CD4-positive, alpha-beta T cell (primary cell): Measurements from ENCODE around the gene STOX2. TPM values are rescaled to one million over a fixed set of nuclear protein-coding genes. Genes with fewer than 3 reads are reported as not detected.

Experiments used
- ATAC-seq: fragments of 200-7000 bp; cut with Tn5 transposase; one replicate; pipeline ENCODE4 v1.10.0; 2022; ENCODE audit warnings: mild to moderate bottlenecking; ENCODE audit not compliant: poor library complexity
- CTCF ChIA-PET: fragments of 350-600 bp; sonication (Branson Sonifier 250); formaldehyde crosslinking; loops from one replicate; lab custom pipeline; 2021; ENCODE audit warnings: antibody characterized with exemption, inconsistent platforms; lab: Charles Lee
- POLR2A ChIA-PET: fragments of 350-600 bp; sonication (Branson Sonifier 250); formaldehyde crosslinking; loops from one replicate; lab custom pipeline; 2021; ENCODE audit warnings: antibody characterized with exemption, inconsistent platforms; lab: Charles Lee
- DNase-seq, 14 experiments: peaks; one replicate each; pipeline ENCODE4 v3.0.0-alpha.2; 2013 to 2020; ENCODE audit warnings: mixed read lengths in 2 of 14
- H3K27ac ChIP-seq, 2 donors: one replicate each; pipeline versions ENCODE4 v1.5.1 to v1.7.0; 2013; ENCODE audit warnings: low read length in 2 of 2, low read depth in 1 of 2, mild to moderate bottlenecking in 1 of 2
- H3K27me3 ChIP-seq, 2 experiments: 1 replicate in 1 of 2; 2 replicates in 1 of 2; pipeline versions ENCODE4 v1.6.1 to v1.7.0; 2013; ENCODE audit warnings: low read length in 2 of 2, control low read depth in 1 of 2, mild to moderate bottlenecking in 1 of 2, moderate library complexity in 1 of 2; ENCODE audit not compliant: insufficient read depth in 2 of 2, control insufficient read depth in 1 of 2
- H3K36me3 ChIP-seq: one replicate; pipeline ENCODE4 v1.6.1; 2013; ENCODE audit warnings: low read length, control low read depth; ENCODE audit not compliant: insufficient read depth
- H3K4me1 ChIP-seq: one replicate; pipeline ENCODE4 v1.6.1; 2013; ENCODE audit warnings: low read length, control low read depth; ENCODE audit not compliant: insufficient read depth
- H3K4me3 ChIP-seq: one replicate; pipeline ENCODE4 v1.5.1; 2013; ENCODE audit warnings: mild to moderate bottlenecking, low read length, moderate library complexity
- H3K9me3 ChIP-seq, 2 experiments: 1 replicate in 1 of 2; 2 replicates in 1 of 2; pipeline versions ENCODE4 v1.6.1 to v1.7.0; 2013; ENCODE audit warnings: low read length in 2 of 2, mild to moderate bottlenecking in 2 of 2, control low read depth in 1 of 2, moderate library complexity in 1 of 2; ENCODE audit not compliant: control insufficient read depth in 1 of 2, insufficient read depth in 1 of 2
- H3K27ac Mint-ChIP-seq: one replicate; pipeline ENCODE4 v1.8.0; 2020; ENCODE audit warnings: mixed read lengths
- H3K27me3 Mint-ChIP-seq: one replicate; pipeline ENCODE4 v1.8.0; 2021; ENCODE audit warnings: mixed read lengths
- H3K36me3 Mint-ChIP-seq: one replicate; pipeline ENCODE4 v1.8.0; 2021; ENCODE audit warnings: low read depth, mixed read lengths
- H3K4me1 Mint-ChIP-seq: one replicate; pipeline ENCODE4 v1.8.0; 2021; ENCODE audit warnings: low read depth, mixed read lengths
- H3K4me3 Mint-ChIP-seq: one replicate; pipeline ENCODE4 v1.8.0; 2020; ENCODE audit warnings: mild to moderate bottlenecking, mixed read lengths
- H3K9me3 Mint-ChIP-seq: one replicate; pipeline ENCODE4 v1.8.0; 2020; ENCODE audit warnings: mixed read lengths
- intact Hi-C, 2 experiments: fragments of 100-400 bp; cut with DNase I in 1 of 2; cut with micrococcal nuclease in 1 of 2; formaldehyde crosslinking; loops; one replicate each; pipeline versions ENCODE4 v1.15.1 to v1.9.0; 2023 to 2025; cut with DNase I, micrococcal nuclease
- total RNA-seq, 174 experiments: library from RNA in 2 of 174; stranded (reverse) in 2 of 174; gene quantifications; one replicate each; pipeline ENCODE4 v1.2.3 and lab custom pipeline; 2021 to 2026
- TF ChIP-seq, protein P1 (sequence below): fragments of 200-600 bp; IDR thresholded peaks from one replicate; pipeline ENCODE4 v1.8.0; 2022; ENCODE audit warnings: antibody characterized with exemption, mild to moderate bottlenecking

Gene STOX2
- total RNA-seq, 2 experiments from 2014 or later, result not detected

DNA sequence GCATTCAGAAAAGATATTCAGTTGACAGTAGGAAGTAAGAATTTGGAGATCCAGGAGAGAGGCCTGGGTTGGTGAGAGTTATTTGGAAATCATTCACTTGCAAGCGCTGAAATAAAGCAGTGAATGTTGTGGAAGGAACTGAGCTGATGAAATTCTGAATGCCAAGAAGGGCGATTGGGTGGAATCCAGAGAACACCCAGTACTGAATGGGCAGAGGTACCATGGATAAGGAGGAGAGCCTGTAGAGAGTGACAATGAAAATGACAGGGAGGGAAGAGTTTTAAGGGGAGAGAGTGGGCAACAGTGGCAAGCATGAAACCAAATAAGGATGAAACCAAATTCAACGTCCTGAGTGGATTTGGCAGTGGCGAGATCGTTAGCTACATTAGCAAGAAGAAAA is 6.7 kb upstream of the STOX2 start:
- intact Hi-C loops, result no loop called here
- peaks cover 12% of the 10 kb centered on the region for H3K9me3 Mint-ChIP-seq
- H3K4me1 Mint-ChIP-seq, result no peaks in the 10 kb centered on the region
- H3K4me3 Mint-ChIP-seq, result no peak overlapping the region
- H3K27me3 ChIP-seq, result peaks cover 0 to 11% of the 10 kb centered on the region in 2 experiments
- H3K27me3 Mint-ChIP-seq, result peaks cover 29% of the 10 kb centered on the region
- no peaks in the 10 kb centered on the region for H3K4me1 ChIP-seq
- ChIA-PET POLR2A (no interaction called here), CTCF (no interaction called here)
- no peak overlapping the region for H3K4me3 ChIP-seq
- DNase-seq, result no peak
- no peak overlapping the region for H3K27ac Mint-ChIP-seq
- H3K36me3 Mint-ChIP-seq, result no peaks in the 10 kb centered on the region
- H3K9me3 ChIP-seq, result no peaks in the 10 kb centered on the region
- H3K36me3 ChIP-seq, result no peaks in the 10 kb centered on the region
- no peak overlapping the region for H3K27ac ChIP-seq
- TF ChIP-seq, protein P1, sequence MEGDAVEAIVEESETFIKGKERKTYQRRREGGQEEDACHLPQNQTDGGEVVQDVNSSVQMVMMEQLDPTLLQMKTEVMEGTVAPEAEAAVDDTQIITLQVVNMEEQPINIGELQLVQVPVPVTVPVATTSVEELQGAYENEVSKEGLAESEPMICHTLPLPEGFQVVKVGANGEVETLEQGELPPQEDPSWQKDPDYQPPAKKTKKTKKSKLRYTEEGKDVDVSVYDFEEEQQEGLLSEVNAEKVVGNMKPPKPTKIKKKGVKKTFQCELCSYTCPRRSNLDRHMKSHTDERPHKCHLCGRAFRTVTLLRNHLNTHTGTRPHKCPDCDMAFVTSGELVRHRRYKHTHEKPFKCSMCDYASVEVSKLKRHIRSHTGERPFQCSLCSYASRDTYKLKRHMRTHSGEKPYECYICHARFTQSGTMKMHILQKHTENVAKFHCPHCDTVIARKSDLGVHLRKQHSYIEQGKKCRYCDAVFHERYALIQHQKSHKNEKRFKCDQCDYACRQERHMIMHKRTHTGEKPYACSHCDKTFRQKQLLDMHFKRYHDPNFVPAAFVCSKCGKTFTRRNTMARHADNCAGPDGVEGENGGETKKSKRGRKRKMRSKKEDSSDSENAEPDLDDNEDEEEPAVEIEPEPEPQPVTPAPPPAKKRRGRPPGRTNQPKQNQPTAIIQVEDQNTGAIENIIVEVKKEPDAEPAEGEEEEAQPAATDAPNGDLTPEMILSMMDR, result no peak
- no peak for ATAC-seq

DNA sequence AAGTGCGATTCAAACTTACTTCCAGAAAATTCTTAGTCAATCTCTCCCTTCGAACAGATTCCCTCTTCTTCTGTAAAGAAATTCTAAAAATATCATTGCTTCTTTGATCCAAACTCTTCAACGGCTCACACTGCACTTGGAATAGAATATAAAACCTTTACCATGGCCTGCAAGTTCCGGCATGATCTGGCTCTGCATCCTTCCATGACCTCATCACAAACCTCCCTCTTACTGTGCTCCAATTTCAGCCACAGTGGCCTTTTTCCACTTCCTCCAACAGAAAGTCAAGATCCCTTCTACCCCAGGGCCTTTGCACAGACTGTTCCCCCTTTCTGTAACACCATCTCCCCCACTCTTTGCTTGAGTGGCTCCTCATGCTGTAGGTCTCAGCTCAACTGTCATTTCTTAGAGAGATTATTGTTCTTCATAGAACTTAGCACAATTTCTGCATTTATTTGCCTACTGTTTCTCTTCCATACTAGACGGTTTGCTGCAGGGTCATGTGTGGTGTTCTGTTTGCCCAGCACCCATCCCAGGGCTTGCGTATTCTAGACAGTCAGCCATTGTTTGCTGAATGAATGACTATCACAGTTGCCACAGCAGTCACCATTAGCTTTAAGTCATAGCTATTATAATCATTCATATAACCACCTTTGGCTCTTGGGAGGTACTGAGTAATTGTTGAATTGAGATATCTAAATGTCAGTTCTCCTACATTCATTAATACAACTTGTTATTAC is 1.9 kb upstream of the STOX2 start:
- no peaks in the 10 kb centered on the region for H3K36me3 ChIP-seq
- H3K4me1 ChIP-seq, result peaks cover 16% of the 10 kb centered on the region
- Mint-ChIP-seq H3K36me3 (no peaks in the 10 kb centered on the region), H3K27me3 (peaks cover 43% of the 10 kb centered on the region), H3K27ac (no peak overlapping the region), H3K9me3 (peaks cover 12% of the 10 kb centered on the region), H3K4me3 (no peak overlapping the region), H3K4me1 (peaks cover 5% of the 10 kb centered on the region)
- ATAC-seq, result no peak
- TF ChIP-seq, protein P1, result no peak
- intact Hi-C loops, result no loop called here
- H3K9me3 ChIP-seq, result peaks cover 0 to 15% of the 10 kb centered on the region in 2 experiments
- H3K4me3 ChIP-seq, result no peak overlapping the region
- CTCF ChIA-PET, result no interaction called here
- POLR2A ChIA-PET, result no interaction called here
- peaks cover 17 to 45% of the 10 kb centered on the region in 2 experiments for H3K27me3 ChIP-seq
- no peak overlapping the region for H3K27ac ChIP-seq
- no peak for DNase-seq

DNA sequence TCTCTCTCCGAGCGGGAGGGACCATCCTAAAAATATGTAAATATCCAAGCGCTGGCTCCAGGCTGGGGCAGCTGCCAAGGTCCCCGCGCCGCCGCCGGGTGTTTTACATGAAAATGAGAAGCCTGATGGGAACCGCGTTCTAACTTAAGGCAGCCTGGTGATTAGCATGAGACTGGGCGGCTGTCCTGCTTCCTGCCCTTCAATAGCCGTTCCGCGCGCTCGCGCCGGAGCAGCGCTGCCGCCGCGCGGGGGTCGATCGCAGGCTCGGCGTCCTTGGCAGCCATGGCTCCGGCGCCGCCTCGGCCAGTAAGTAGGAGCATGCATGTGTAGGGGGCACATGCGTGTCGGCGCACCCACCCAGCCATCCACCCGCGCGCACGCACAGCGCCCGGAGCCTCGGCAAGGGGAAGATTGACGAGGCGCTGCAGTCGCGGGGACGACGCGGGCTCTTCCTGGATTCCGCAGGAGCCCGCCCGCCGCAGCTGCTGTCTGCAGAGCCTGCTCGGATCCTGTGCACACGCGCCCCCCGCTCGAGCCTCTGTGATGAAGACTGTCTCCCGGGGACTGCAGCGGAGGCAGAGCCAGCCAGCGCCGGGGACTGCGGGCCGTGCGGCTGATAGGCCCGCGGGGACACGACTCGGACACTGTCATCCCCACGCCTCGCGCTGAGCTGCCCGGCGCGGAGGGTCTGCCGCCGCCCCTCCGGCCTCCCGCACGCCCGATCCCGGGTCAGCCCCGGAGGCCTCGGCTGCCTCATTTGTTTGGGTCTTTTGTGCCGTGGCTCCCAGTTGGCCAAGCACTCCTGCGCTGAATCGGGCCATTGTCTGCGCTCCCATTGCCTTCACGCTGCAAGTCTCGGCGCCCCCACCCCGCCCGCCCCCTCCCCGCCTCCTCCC is 734 bp downstream of the STOX2 start:
- Histone ChIP-seq H3K9me3 (peaks cover 0 to 15% of the 10 kb centered on the region in 2 experiments), H3K27me3 (peaks cover 20 to 55% of the 10 kb centered on the region in 2 experiments), H3K36me3 (no peaks in the 10 kb centered on the region), H3K4me3 (no peak overlapping the region), H3K4me1 (peaks cover 16% of the 10 kb centered on the region), H3K27ac (no peak overlapping the region)
- Mint-ChIP-seq H3K4me1 (peaks cover 5% of the 10 kb centered on the region), H3K4me3 (peak overlapping the region; percentile 25), H3K9me3 (peaks cover 2% of the 10 kb centered on the region), H3K27me3 (peaks cover 35% of the 10 kb centered on the region), H3K27ac (no peak overlapping the region), H3K36me3 (no peaks in the 10 kb centered on the region)
- ChIA-PET POLR2A (no interaction called here), CTCF (no interaction called here)
- TF ChIP-seq, protein P1, result no peak
- intact Hi-C loops, result no loop called here
- DNase-seq (no peak), ATAC-seq (no peak)
